Vagina (tissue), 2 donors: Measurements from ENCODE around the gene LRRC56.

ENCODE experiments used
- POLR2AphosphoS5 ChIP-seq, 2 donors: sonication (generic); formaldehyde crosslinking; IDR thresholded peaks; one replicate each; pipeline ENCODE4 v1.9.0; 2017; ENCODE audit warnings: antibody characterized with exemption in 2 of 2, mild to moderate bottlenecking in 2 of 2, low read depth in 1 of 2; ENCODE audit not compliant: insufficient read depth in 1 of 2
- TF ChIP-seq, protein P1 (sequence below), 3 experiments: fragments of 450-650 bp in 2 of 3; fragments of 200-600 bp in 1 of 3; sonication (generic) in 1 of 3; IDR thresholded peaks; one replicate each; pipeline ENCODE4 v1.5.1; 2017 to 2019; ENCODE audit warnings: antibody characterized with exemption in 3 of 3, mild to moderate bottlenecking in 2 of 3, moderate library complexity in 2 of 3

DNA sequence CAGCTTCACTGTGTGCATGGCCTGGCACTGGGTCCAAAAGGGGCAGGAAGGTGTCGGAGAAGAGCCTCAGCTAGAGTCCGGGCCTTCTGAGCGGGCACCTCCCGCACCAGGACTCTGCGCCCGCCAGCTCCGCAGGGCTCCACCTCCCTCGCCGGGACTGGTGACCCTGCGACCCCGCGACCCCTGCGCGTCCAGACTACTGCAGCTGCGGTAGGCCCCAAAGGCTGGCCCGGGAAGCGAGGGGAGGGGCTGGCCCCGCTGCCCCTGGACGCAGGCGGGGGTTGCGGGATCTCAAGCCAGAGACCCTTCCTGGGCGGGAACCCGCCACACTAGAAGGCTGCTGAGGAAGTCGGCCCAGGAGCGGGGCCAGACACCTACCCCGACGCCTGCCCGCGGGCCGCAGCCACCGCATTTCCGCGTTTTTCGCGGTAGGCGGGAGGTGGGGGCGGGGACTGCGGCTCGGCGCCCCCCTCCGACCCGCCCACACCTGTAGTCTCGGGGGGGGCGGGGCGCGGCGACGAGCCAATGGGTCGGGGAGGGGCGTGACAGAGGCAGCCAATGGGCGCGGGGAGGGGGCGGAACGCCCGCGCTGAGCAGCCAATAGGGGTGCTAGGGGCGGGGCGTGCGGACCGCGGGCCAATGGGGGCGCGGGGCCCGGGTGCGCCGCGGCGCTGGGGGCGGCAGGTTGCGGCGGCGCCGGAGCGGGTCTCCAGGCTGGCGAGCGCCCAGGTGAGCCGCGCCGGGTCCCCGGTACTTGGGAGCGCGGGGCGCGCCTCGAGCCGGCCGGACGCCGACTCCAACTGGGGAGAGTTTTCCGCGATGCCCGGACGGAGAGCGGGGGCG is 23.2 kb downstream of the LRRC56 start, which contains the start of the genes LMNTD2 and RASSF7:
- TF ChIP-seq, protein P1, sequence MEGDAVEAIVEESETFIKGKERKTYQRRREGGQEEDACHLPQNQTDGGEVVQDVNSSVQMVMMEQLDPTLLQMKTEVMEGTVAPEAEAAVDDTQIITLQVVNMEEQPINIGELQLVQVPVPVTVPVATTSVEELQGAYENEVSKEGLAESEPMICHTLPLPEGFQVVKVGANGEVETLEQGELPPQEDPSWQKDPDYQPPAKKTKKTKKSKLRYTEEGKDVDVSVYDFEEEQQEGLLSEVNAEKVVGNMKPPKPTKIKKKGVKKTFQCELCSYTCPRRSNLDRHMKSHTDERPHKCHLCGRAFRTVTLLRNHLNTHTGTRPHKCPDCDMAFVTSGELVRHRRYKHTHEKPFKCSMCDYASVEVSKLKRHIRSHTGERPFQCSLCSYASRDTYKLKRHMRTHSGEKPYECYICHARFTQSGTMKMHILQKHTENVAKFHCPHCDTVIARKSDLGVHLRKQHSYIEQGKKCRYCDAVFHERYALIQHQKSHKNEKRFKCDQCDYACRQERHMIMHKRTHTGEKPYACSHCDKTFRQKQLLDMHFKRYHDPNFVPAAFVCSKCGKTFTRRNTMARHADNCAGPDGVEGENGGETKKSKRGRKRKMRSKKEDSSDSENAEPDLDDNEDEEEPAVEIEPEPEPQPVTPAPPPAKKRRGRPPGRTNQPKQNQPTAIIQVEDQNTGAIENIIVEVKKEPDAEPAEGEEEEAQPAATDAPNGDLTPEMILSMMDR (IDR thresholded peaks at IDR 0.05): no peak
- TF ChIP-seq POLR2AphosphoS5 (IDR thresholded peaks at IDR 0.05; ENCODE audit: insufficient read depth in 1 of 2, low read depth in 1 of 2): peak in 1 of 2 donors; percentile 70
